H9 (cell line): ENCODE results near the gene IQCC. TPM values are rescaled to one million over a fixed set of nuclear protein-coding genes. Genes with fewer than 3 reads are reported as not detected.

ENCODE experiments used
- DNase-seq: peaks from one replicate; pipeline ENCODE4 v3.0.0-alpha.2; 2017
- H2AFZ ChIP-seq: one replicate; pipeline ENCODE4 v1.6.1; 2013; ENCODE audit warnings: mild to moderate bottlenecking, low read length, control low read depth, moderate library complexity
- H2AK5ac ChIP-seq: 2 replicates; pipeline ENCODE4 v1.6.1; 2013; ENCODE audit warnings: low read length, control low read depth, mixed read lengths; ENCODE audit not compliant: insufficient read length
- H2BK120ac ChIP-seq: one replicate; pipeline ENCODE4 v1.6.1; 2013; ENCODE audit warnings: low read depth, mild to moderate bottlenecking, low read length, control low read depth, inconsistent platforms; ENCODE audit not compliant: poor library complexity, severe bottlenecking
- H2BK12ac ChIP-seq: 2 replicates; pipeline ENCODE4 v1.6.1; 2013; ENCODE audit warnings: low read length, control low read depth, mixed read lengths, low read depth; ENCODE audit not compliant: insufficient read length
- H2BK15ac ChIP-seq: 2 replicates; pipeline ENCODE4 v1.6.1; 2013; ENCODE audit warnings: low read depth, low read length, control low read depth
- H2BK20ac ChIP-seq: one replicate; pipeline ENCODE4 v1.6.1; 2013; ENCODE audit warnings: low read depth, mild to moderate bottlenecking, low read length, control low read depth, inconsistent platforms; ENCODE audit not compliant: poor library complexity, severe bottlenecking
- H2BK5ac ChIP-seq: 2 replicates; pipeline ENCODE4 v1.6.1; 2013; ENCODE audit warnings: low read length, control low read depth, mixed read lengths; ENCODE audit not compliant: insufficient read length
- H3K14ac ChIP-seq: 2 replicates; pipeline ENCODE4 v1.6.1; 2013; ENCODE audit warnings: low read length, control low read depth; ENCODE audit not compliant: insufficient read depth
- H3K18ac ChIP-seq: 2 replicates; pipeline ENCODE4 v1.6.1; 2013; ENCODE audit warnings: low read depth, mild to moderate bottlenecking, mixed read lengths, low read length, control low read depth; ENCODE audit not compliant: insufficient read length
- H3K23ac ChIP-seq: 2 replicates; pipeline ENCODE4 v1.6.1; 2013; ENCODE audit warnings: low read length, control low read depth, mixed read lengths, low read depth; ENCODE audit not compliant: insufficient read length
- H3K23me2 ChIP-seq: 2 replicates; pipeline ENCODE4 v1.6.1; 2013; ENCODE audit warnings: low read depth, mild to moderate bottlenecking, mixed read lengths, low read length, control low read depth; ENCODE audit not compliant: insufficient read length, poor library complexity, severe bottlenecking
- H3K27ac ChIP-seq: 2 replicates; pipeline ENCODE4 v1.5.1; 2013; ENCODE audit warnings: low read length, control low read depth, mixed read lengths, low read depth; ENCODE audit not compliant: insufficient read length
- H3K27me3 ChIP-seq: 2 replicates; pipeline ENCODE4 v1.6.1; 2013; ENCODE audit warnings: low read length, control low read depth, inconsistent platforms; ENCODE audit not compliant: insufficient read depth
- H3K4ac ChIP-seq: 2 replicates; pipeline ENCODE4 v1.6.1; 2013; ENCODE audit warnings: low read depth, mild to moderate bottlenecking, control low read depth, inconsistent platforms, low read length, moderate library complexity
- H3K4me1 ChIP-seq: 2 replicates; pipeline ENCODE4 v1.6.1; 2013; ENCODE audit warnings: low read length, control low read depth, inconsistent platforms; ENCODE audit not compliant: insufficient read depth
- H3K4me2 ChIP-seq: 2 replicates; pipeline ENCODE4 v1.6.1; 2013; ENCODE audit warnings: low read length, control low read depth, mixed read lengths; ENCODE audit not compliant: insufficient read length, insufficient read depth
- H3K56ac ChIP-seq: 2 replicates; pipeline ENCODE4 v1.6.1; 2013; ENCODE audit warnings: low read depth, mild to moderate bottlenecking, mixed read lengths, low read length, control low read depth; ENCODE audit not compliant: insufficient read length
- H3K79me1 ChIP-seq: 2 replicates; pipeline ENCODE4 v1.6.1; 2013; ENCODE audit warnings: low read depth, mild to moderate bottlenecking, moderate library complexity, low read length, control low read depth, inconsistent platforms; ENCODE audit not compliant: insufficient read depth, poor library complexity, severe bottlenecking
- H3K79me2 ChIP-seq: 2 replicates; pipeline ENCODE4 v1.6.1; 2013; ENCODE audit warnings: low read length, control low read depth, inconsistent platforms; ENCODE audit not compliant: insufficient read depth
- H3K9ac ChIP-seq: 2 replicates; pipeline ENCODE4 v1.6.1; 2013; ENCODE audit warnings: low read length, control low read depth, mixed read lengths; ENCODE audit not compliant: insufficient read length; ENCODE audit errors: extremely low read depth
- H3K9me3 ChIP-seq: one replicate; pipeline ENCODE4 v1.6.1; 2013; ENCODE audit warnings: low read depth, low read length, inconsistent platforms; ENCODE audit not compliant: control insufficient read depth
- H3T11ph ChIP-seq: one replicate; pipeline ENCODE4 v1.6.1; 2013; ENCODE audit warnings: mild to moderate bottlenecking, low read length, control low read depth, inconsistent platforms
- H4K20me1 ChIP-seq: one replicate; pipeline ENCODE4 v1.6.1; 2013; ENCODE audit not compliant: control insufficient read depth, insufficient read length, insufficient read depth
- H4K5ac ChIP-seq: 2 replicates; pipeline ENCODE4 v1.6.1; 2013; ENCODE audit warnings: low read depth, mild to moderate bottlenecking, mixed read lengths, low read length, control low read depth; ENCODE audit not compliant: insufficient read length
- H4K8ac ChIP-seq: replicated peaks from 2 replicates; pipeline ENCODE4 v1.6.1; 2013; ENCODE audit warnings: low read length, control low read depth, mixed read lengths, low read depth; ENCODE audit not compliant: insufficient read length
- H4K91ac ChIP-seq: 2 replicates; pipeline ENCODE4 v1.6.1; 2013; ENCODE audit warnings: low read depth, mild to moderate bottlenecking, moderate library complexity, mixed read lengths, low read length, control low read depth; ENCODE audit not compliant: insufficient read length
- H3K27ac Mint-ChIP-seq, 3 experiments: 2 replicates in 2 of 3; 3 replicates in 1 of 3; pipeline ENCODE4 v1.8.0; 2020 to 2021; ENCODE audit warnings: mixed read lengths in 3 of 3, mild to moderate bottlenecking in 1 of 3, moderate library complexity in 1 of 3
- H3K27me3 Mint-ChIP-seq: 2 replicates; pipeline ENCODE4 v1.8.0; 2021; ENCODE audit warnings: low read depth, mild to moderate bottlenecking, moderate library complexity, mixed read lengths
- H3K36me3 Mint-ChIP-seq, 3 experiments: 2 replicates in 2 of 3; 3 replicates in 1 of 3; pipeline ENCODE4 v1.8.0; 2020 to 2021; ENCODE audit warnings: low read depth in 3 of 3, mixed read lengths in 3 of 3; ENCODE audit not compliant: insufficient read depth in 1 of 3
- H3K4me1 Mint-ChIP-seq, 2 experiments: 2 replicates each; pipeline ENCODE4 v1.8.0; 2020; ENCODE audit warnings: mixed read lengths in 2 of 2
- H3K4me3 Mint-ChIP-seq, 2 experiments: 2 replicates in 1 of 2; 3 replicates in 1 of 2; pipeline ENCODE4 v1.8.0; 2020 to 2021; ENCODE audit warnings: mild to moderate bottlenecking in 2 of 2, mixed read lengths in 2 of 2, moderate library complexity in 1 of 2
- H3K9me3 Mint-ChIP-seq, 2 experiments: 2 replicates in 1 of 2; 3 replicates in 1 of 2; pipeline ENCODE4 v1.8.0; 2020; ENCODE audit warnings: mild to moderate bottlenecking in 2 of 2, mixed read lengths in 2 of 2, moderate library complexity in 1 of 2
- WGBS: extraction: QIAGEN DNeasy Blood & Tissue Kit; methylation state at CpG from one replicate; pipeline ENCODE4 v1.1.7; 2013; ENCODE audit warnings: missing lambda C conversion rate, low lambda C conversion rate, mixed read lengths; ENCODE audit not compliant: insufficient read length; ENCODE audit errors: extremely low coverage; 5-methylcytosine and 5-hydroxymethylcytosine counted together
- total RNA-seq: library from RNA; stranded (reverse); gene quantifications from 2 replicates; pipeline ENCODE4 v1.2.1, GENCODE V29; 2021
- TF ChIP-seq, protein P1 (sequence below): fragments of 200-600 bp; sonication (generic); conservative IDR thresholded peaks from 3 replicates; pipeline ENCODE4 v1.8.0; 2021; ENCODE audit warnings: antibody characterized with exemption, mild to moderate bottlenecking

The IQCC gene
- total RNA-seq, 1 experiment from 2014 or later, result 5.3 TPM

DNA sequence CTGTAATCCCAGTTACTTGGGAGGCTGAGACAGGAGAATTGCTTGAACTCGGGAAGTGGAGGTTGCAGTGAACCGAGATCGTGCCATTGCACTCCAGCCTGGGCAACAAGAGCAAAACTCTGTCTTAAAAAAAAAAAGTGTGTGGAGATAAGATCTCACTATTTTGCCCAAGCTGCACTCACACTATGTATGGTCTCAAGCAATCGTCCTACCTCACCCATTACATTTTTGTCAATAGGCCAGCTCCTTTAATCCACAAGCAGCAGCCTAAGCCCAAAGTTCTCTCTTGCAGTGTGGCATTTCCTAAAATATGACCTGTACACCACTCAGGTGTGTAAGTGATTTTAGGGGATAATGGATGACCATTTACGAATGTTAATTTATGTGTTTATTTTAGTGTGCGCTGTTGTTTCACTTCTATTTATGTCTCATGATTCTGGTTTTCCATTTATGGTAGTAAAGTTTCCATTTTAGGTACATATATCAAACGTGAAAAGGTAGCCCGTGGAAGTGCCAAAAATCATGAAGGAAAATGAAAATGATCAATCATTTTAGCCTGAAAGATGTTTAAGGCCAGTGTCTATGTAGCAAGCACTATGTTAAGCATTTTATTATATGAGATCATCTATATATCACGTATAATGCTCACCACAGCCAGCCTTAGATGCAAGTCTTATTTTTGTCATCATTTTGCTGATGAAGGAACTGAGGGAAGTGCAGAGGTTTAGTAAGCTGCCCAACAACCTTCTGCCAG is 51.2 kb downstream of the IQCC start:
- H3K4me1 Mint-ChIP-seq, result peaks cover 8 to 10% of the 10 kb centered on the region in 2 experiments; a peak in 3 of 4 replicates
- no peak overlapping the region for H3K23ac ChIP-seq
- H2AFZ ChIP-seq, result no peak overlapping the region
- H3K27me3 Mint-ChIP-seq, result peaks cover under 1% of the 10 kb centered on the region; the same call in 1 of the 2 replicates
- H3K27ac ChIP-seq, result no peak overlapping the region
- no peak overlapping the region for H3K56ac ChIP-seq
- no CpG with 5 or more reads among the region's 9 CpGs for WGBS
- H3K79me1 ChIP-seq, result no peaks in the 10 kb centered on the region
- no peak overlapping the region for H3K4ac ChIP-seq
- no peaks in the 10 kb centered on the region; the same call in 1 of the 2 replicates for H3K27me3 ChIP-seq
- no peak for DNase-seq
- no peaks in the 10 kb centered on the region for H3K9me3 ChIP-seq
- H2AK5ac ChIP-seq, result no peak overlapping the region
- no peaks in the 10 kb centered on the region for H3K79me2 ChIP-seq
- H3K9me3 Mint-ChIP-seq, result no peaks in the 10 kb centered on the region; a peak in 1 of 5 replicates
- H3K9ac ChIP-seq, result no peak overlapping the region
- H3K23me2 ChIP-seq, result no peaks in the 10 kb centered on the region
- H3K4me2 ChIP-seq, result no peak overlapping the region
- no peak overlapping the region for H2BK12ac ChIP-seq
- no peak overlapping the region for H2BK15ac ChIP-seq
- H2BK120ac ChIP-seq, result no peak overlapping the region
- no peak overlapping the region for H3K4me3 Mint-ChIP-seq
- no peak overlapping the region for H3K14ac ChIP-seq
- no peak overlapping the region for H2BK5ac ChIP-seq
- peaks cover 4% of the 10 kb centered on the region; the same call in 1 of the 2 replicates for H3K4me1 ChIP-seq
- H2BK20ac ChIP-seq, result no peak overlapping the region
- H4K91ac ChIP-seq, result no peak overlapping the region
- no peaks in the 10 kb centered on the region for H4K20me1 ChIP-seq
- H3K18ac ChIP-seq, result no peak overlapping the region
- H4K8ac ChIP-seq, result no peak overlapping the region
- H3K36me3 Mint-ChIP-seq, result no peaks in the 10 kb centered on the region
- no peak overlapping the region for H4K5ac ChIP-seq
- TF ChIP-seq, protein P1, sequence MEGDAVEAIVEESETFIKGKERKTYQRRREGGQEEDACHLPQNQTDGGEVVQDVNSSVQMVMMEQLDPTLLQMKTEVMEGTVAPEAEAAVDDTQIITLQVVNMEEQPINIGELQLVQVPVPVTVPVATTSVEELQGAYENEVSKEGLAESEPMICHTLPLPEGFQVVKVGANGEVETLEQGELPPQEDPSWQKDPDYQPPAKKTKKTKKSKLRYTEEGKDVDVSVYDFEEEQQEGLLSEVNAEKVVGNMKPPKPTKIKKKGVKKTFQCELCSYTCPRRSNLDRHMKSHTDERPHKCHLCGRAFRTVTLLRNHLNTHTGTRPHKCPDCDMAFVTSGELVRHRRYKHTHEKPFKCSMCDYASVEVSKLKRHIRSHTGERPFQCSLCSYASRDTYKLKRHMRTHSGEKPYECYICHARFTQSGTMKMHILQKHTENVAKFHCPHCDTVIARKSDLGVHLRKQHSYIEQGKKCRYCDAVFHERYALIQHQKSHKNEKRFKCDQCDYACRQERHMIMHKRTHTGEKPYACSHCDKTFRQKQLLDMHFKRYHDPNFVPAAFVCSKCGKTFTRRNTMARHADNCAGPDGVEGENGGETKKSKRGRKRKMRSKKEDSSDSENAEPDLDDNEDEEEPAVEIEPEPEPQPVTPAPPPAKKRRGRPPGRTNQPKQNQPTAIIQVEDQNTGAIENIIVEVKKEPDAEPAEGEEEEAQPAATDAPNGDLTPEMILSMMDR, result no peak
- H3K27ac Mint-ChIP-seq, result no peak overlapping the region
- H3T11ph ChIP-seq, result no peak overlapping the region
